Transverse colon (tissue), 4 donors: ENCODE data around the gene TNNI2. TPM values are rescaled to one million over a fixed set of nuclear protein-coding genes. Genes with fewer than 3 reads are reported as not detected.
"Not testable (repeated sequence)": the region's sequence is repeated elsewhere in the genome, so short reads cannot be mapped to it uniquely, and the experiment has no call there.

Source experiments
- DNase-seq: peaks from one replicate; pipeline ENCODE4 v3.0.0-alpha.2; 2019
- H3K27ac ChIP-seq, 4 donors: fragments of 200-600 bp; sonication (generic); 2 replicates each; pipeline ENCODE4 v1.5.1; 2016 to 2018; ENCODE audit warnings: inconsistent platforms in 4 of 4
- H3K27me3 ChIP-seq: fragments of 200-600 bp; sonication (generic); 2 replicates; pipeline ENCODE4 v1.5.1; 2017; ENCODE audit warnings: inconsistent platforms
- H3K36me3 ChIP-seq, 4 donors: fragments of 200-600 bp; sonication (generic); 2 replicates each; pipeline ENCODE4 v1.5.1; 2017 to 2019; ENCODE audit warnings: inconsistent platforms in 4 of 4
- H3K4me1 ChIP-seq, 4 donors: fragments of 200-600 bp; sonication (generic); 2 replicates each; pipeline ENCODE4 v1.5.1; 2017 to 2020; ENCODE audit warnings: inconsistent platforms in 4 of 4
- H3K4me3 ChIP-seq, 4 donors: fragments of 200-600 bp; sonication (generic); 1 replicate in 1 of 4; 2 replicates in 3 of 4; pipeline versions ENCODE4 v1.5.1 to v1.6.1; 2017 to 2019; ENCODE audit warnings: inconsistent platforms in 4 of 4
- H3K9me3 ChIP-seq, 2 donors: fragments of 200-600 bp; sonication (generic); 2 replicates each; pipeline ENCODE4 v1.5.1; 2017 to 2019; ENCODE audit warnings: inconsistent platforms in 2 of 2
- CTCF ChIP-seq, 5 experiments: fragments of 200-600 bp in 3 of 5; fragments of 450-650 bp in 2 of 5; sonication (generic) in 3 of 5; IDR thresholded peaks; 1 replicate in 2 of 5; 2 replicates in 3 of 5; pipeline ENCODE4 v1.5.1; 2016 to 2017; ENCODE audit warnings: antibody characterized with exemption in 5 of 5, inconsistent platforms in 3 of 5, mild to moderate bottlenecking in 2 of 5, moderate library complexity in 1 of 5
- EP300 ChIP-seq: sonication (generic); formaldehyde crosslinking; IDR thresholded peaks from one replicate; pipeline ENCODE4 v1.6.1; 2017; ENCODE audit warnings: antibody characterized with exemption, low read depth
- POLR2A ChIP-seq: fragments of 450-650 bp; IDR thresholded peaks from one replicate; pipeline ENCODE4 v1.6.1; 2016; ENCODE audit warnings: antibody characterized with exemption, mild to moderate bottlenecking, moderate library complexity
- POLR2AphosphoS5 ChIP-seq, 3 donors: sonication (generic); formaldehyde crosslinking; IDR thresholded peaks; one replicate each; pipeline ENCODE4 v1.6.1; 2016; ENCODE audit warnings: antibody characterized with exemption in 3 of 3
- WGBS, 2 donors: methylation state at CpG; one replicate each; pipeline ENCODE4 v1.1.5; 2018; ENCODE audit warnings: low coverage in 1 of 2; 5-methylcytosine and 5-hydroxymethylcytosine counted together
- in situ Hi-C, 4 donors: fragments of 200-750 bp; cut with MboI; loops; one replicate each; pipeline versions ENCODE4 v1.15.0 to v1.15.1; 2017; ENCODE audit warnings: low sequenced_read_pairs in 3 of 4, low pct_ligation_motif_present in 1 of 4, low pct_unique_long_range_greater_than_20kb in 1 of 4
- intact Hi-C: fragments of 100-400 bp; cut with DNase I; formaldehyde crosslinking; loops from one replicate; pipeline ENCODE4 v1.15.1; 2023; ENCODE audit warnings: low total_unique reads
- total RNA-seq, 4 donors: library from RNA; depleted of rRNA; stranded (reverse); fragments of >200 nt; gene quantifications; one replicate each; pipeline ENCODE4 v1.1.0, GENCODE V29; 2016

The TNNI2 gene
- total RNA-seq, 4 donors from 2014 or later = 3.5 to 35.9 TPM; not detected in 2

GRCh38 chr11:1875093-1875850, 36.5 kb downstream of the TNNI2 start:
- peak; percentile 7 for DNase-seq
- no peak overlapping the region for H3K4me3 ChIP-seq
- intact Hi-C loops = no loop called here

GRCh38 chr11:1875851-1876301, 37.1 kb downstream of the TNNI2 start:
- H3K27me3 ChIP-seq, intact Hi-C loops, DNase-seq, in situ Hi-C loops, H3K9me3 ChIP-seq, H3K36me3 ChIP-seq, H3K4me3 ChIP-seq: not testable (repeated sequence)
- Histone ChIP-seq H3K27ac (peak overlapping the region; percentile 60 to 74 (median 67)), H3K4me1 (peaks cover 0 to 53% (median 11%) of the 10 kb centered on the region in 4 donors)
- WGBS, 2 donors = 71% methylated on average over 13 of the region's 13 CpGs; no CpG with 5 or more reads in 1 of the 2 donors

More at GRCh38 chr11:1875093-1875850, 36.5 kb downstream of the TNNI2 start:
- no peak for TF ChIP-seq CTCF (IDR thresholded peaks at IDR 0.05)
- TF ChIP-seq EP300 = no peak
- no peak for TF ChIP-seq POLR2A
- no peak for TF ChIP-seq POLR2AphosphoS5 (IDR thresholded peaks at IDR 0.05)
- peak overlapping the region; percentile 60 to 74 (median 67) for H3K27ac ChIP-seq
- no peaks in the 10 kb centered on the region for H3K9me3 ChIP-seq
- H3K27me3 ChIP-seq = no peaks in the 10 kb centered on the region
- 65% methylated on average over 25 of the region's 28 CpGs; no CpG with 5 or more reads in 1 of the 2 donors for WGBS, 2 donors
- in situ Hi-C loops = no loop called here
- H3K36me3 ChIP-seq = no peaks in the 10 kb centered on the region
- peaks cover 0 to 53% (median 14%) of the 10 kb centered on the region in 4 donors for H3K4me1 ChIP-seq

GRCh38 chr11:1876361-1877063, 37.7 kb downstream of the TNNI2 start:
- H3K27ac ChIP-seq = peak overlapping the region; percentile 60 to 74 (median 67)
- TF ChIP-seq POLR2AphosphoS5 (IDR thresholded peaks at IDR 0.05) = peak in 1 of 3 donors; percentile 4
- TF ChIP-seq CTCF (IDR thresholded peaks at IDR 0.05) = peak; percentile 48 to 64 (median 55)
- TF ChIP-seq EP300 = no peak
- TF ChIP-seq POLR2A = peak; percentile 19
- H3K36me3 ChIP-seq = no peaks in the 10 kb centered on the region
- no peak overlapping the region for H3K4me3 ChIP-seq
- 20 to 27% methylated on average over 2 to 22 of the region's 26 CpGs for WGBS, 2 donors
- DNase-seq = peak; percentile 60
- no peaks in the 10 kb centered on the region for H3K27me3 ChIP-seq
- peaks cover 0 to 58% (median 13%) of the 10 kb centered on the region in 4 donors for H3K4me1 ChIP-seq
- H3K9me3 ChIP-seq = no peaks in the 10 kb centered on the region
- in situ Hi-C loops = no loop called here
- intact Hi-C loops = no loop called here

DNA sequence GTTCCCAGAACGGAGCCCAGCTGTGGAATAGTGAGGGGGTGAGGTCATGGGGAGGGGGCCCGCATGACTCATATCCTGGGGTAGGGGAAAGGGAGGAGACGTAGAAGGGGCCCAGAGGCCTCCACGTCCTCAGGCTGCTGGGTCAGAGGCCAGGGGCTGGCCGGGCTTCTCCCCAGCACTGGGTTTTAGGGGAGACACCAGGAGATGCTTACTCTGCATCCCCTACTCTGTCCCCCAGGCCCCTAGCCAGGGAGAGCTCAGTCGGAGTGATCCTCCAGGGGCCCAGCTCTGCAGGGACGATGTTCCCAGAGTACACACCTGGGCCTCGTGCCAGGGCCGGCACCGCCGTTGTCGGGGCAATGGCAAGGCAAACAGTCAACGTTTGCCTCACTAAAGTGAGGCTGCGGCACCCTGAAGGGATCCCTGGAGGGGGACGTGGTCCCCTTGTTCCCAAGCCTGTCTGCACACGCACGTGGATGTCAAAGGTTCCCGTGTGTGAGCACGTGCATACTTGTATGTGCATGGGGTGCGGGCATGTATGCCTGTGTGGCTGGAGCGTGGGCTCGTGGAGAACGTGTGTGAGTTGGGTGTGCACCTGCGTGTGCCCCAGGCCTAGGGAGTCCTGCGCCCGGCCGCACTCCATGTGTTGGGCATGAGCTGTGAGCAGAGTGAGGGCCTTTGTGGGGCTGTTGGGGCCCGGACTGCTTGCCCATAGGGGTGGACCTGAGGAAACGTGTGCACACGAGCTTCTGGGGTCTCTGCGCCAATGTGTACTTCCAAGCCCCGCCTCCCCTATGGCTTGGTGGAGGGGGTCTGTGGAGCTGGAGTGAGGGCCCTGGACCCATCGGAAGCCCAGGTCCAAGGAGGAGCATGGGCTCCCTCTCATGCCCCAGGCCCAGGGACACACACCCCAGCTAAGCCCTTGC, 38.7 kb downstream of the TNNI2 start:
- peaks cover 0 to 66% (median 17%) of the 10 kb centered on the region in 4 donors for H3K4me1 ChIP-seq
- no peaks in the 10 kb centered on the region for H3K36me3 ChIP-seq
- DNase-seq = peak; percentile 51
- no peak for TF ChIP-seq POLR2A
- peak in 1 of 3 donors; percentile 24 for TF ChIP-seq POLR2AphosphoS5 (IDR thresholded peaks at IDR 0.05)
- 59% methylated on average over 27 of the region's 33 CpGs; no CpG with 5 or more reads in 1 of the 2 donors for WGBS, 2 donors
- H3K9me3 ChIP-seq = no peaks in the 10 kb centered on the region
- intact Hi-C loops (no loop called here), in situ Hi-C loops (no loop called here)
- peak overlapping the region; percentile 60 to 74 (median 67) for H3K27ac ChIP-seq
- no peak overlapping the region for H3K4me3 ChIP-seq
- no peaks in the 10 kb centered on the region for H3K27me3 ChIP-seq
